Endometrium (tissue), 2 donors: ENCODE results near the gene SUZ12.
"Not testable (repeated sequence)": the region's sequence is repeated elsewhere in the genome, so short reads cannot be mapped to it uniquely, and the experiment has no call there.

Experiments used
- FAIRE-seq: peaks from 2 replicates; lab custom pipeline; 2012; peaks lifted over from hg19 to GRCh38; lab: Jason Lieb, UNC
- donor health status: control.
- donor health status: control.

Gene SUZ12

GRCh38 chr17:32041306-32041875, 104.6 kb downstream of the SUZ12 start:
- not testable (repeated sequence) for FAIRE-seq

GRCh38 chr17:32042266-32042665, 105.5 kb downstream of the SUZ12 start:
- FAIRE-seq = not testable (repeated sequence)

GRCh38 chr17:32045611-32046010, 108.8 kb downstream of the SUZ12 start:
- FAIRE-seq = peak; percentile 18

- FAIRE-seq = not testable (repeated sequence)
Measured at GRCh38 chr17:32047663-32048062, 110.9 kb downstream of the SUZ12 start.
